ENCODE measurements around the gene DOK5.

DOK5 gene

DNA sequence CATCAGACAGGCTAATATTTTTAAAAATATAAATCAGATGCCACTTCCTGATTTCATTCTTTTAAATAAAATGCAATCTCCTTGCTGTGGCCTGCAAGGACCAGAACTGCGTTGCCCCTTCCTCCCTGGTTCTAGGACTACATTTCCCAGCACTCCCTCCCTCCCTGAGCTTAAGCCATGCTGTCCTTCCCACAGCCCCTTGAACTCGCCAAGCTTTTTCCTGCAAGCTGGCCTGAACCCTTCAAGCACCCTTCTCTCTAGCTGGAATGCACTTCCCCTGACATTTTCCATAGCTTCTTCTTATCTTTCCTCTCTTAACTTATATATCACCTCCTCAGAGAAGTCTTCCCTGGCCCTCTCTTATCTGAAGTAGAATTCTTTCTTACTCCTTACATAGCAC, 6.1 kb upstream of the DOK5 start:
- no peak for DNase-seq (ENCODE audit: low read depth)
- TF ChIP-seq CTCF (IDR thresholded peaks at IDR 0.05; ENCODE audit: insufficient read depth, low read depth, low read length, missing control alignments) = no peak
- no peak overlapping the region for H3K4me3 ChIP-seq (ENCODE audit: low read length)

DNA sequence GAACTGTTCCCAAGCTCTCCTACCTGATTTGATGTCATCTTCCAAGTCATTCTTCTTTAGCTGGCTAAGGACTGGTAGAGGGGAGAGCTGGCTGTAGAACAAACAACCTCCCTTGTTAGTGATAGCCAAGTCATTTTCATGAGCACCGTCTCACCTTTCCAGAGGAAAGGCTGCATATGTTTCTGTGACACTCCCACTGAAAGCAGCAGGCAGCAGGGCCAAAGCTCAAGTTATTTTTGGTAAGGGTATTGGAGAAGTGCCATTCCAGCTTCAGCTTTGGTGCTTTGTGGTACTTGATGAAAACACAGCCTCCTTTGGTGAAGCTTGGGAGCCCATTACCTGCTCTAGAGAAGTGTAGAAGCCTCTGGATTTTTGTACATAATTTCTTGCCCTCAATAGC, 5.4 kb upstream of the DOK5 start:
- no peak overlapping the region for H3K4me3 ChIP-seq (ENCODE audit: low read length)
- TF ChIP-seq CTCF (IDR thresholded peaks at IDR 0.05; ENCODE audit: insufficient read depth, low read depth, low read length, missing control alignments) = no peak
- no peak for DNase-seq (ENCODE audit: low read depth)

DNA sequence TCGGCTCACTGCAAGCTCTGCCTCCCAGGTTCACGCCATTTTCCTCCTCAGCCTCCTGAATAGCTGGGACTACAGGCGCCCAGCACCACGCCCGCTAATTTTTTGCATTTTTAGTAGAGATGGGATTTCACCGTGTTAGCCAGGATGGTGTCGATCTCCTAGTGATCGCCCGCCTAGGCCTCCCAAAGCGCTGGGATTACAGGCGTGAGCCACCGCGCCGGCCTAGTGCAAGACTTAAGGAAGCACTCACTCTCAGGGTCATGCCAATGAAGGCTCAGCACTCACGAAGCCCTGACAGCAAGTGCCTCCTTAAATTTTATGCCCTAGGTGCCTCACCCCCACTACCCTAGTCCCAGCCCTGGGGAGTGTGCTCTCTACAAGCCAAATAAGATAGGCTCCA, 4.7 kb upstream of the DOK5 start:
- H3K4me3 ChIP-seq (ENCODE audit: low read length) = no peak overlapping the region
- DNase-seq (ENCODE audit: low read depth) = no peak
- TF ChIP-seq CTCF (IDR thresholded peaks at IDR 0.05; ENCODE audit: insufficient read depth, low read depth, low read length, missing control alignments) = no peak

DNA sequence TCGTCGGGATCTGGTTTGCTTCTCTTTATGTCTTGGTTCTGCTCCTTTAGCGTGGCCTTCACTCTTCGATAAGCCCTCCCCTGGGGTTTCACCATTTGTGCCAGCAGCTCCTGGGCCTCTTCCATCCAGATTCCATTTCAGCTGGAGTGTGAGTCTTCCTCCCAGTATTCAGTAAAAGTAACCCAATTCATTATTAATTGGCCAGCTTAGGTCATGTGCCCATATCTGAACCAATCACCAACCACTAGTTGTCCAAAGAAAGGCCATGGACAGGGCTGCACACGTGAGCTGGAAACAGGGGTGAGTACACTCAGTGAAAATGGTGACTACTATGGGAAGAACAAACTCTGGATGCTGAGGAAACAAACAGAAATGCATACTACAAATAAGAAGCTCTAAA, 2.8 kb upstream of the DOK5 start:
- no peak overlapping the region for H3K4me3 ChIP-seq (ENCODE audit: low read length)
- TF ChIP-seq CTCF (IDR thresholded peaks at IDR 0.05; ENCODE audit: insufficient read depth, low read depth, low read length, missing control alignments) = no peak
- no peak for DNase-seq (ENCODE audit: low read depth)

DNA sequence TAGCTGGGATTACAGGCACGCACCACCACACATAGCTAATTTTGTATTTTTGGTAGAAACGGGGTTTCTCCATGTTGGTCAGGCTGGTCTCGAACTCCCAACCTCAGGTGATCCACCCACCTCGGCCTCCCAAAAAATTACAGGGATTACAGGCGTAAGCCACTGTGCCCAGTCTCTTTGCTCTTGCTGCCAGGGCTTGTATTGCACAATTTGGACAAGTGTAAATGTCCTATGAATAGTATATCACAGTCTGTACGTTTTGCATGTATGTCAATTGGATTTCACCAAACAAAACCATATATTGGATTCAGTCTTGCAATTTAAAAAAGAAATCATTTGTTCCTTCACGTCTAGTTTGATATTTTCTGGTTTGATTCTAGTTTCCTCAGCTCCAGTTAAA, 2.1 kb upstream of the DOK5 start:
- DNase-seq (ENCODE audit: low read depth) = no peak
- no peak overlapping the region for H3K4me3 ChIP-seq (ENCODE audit: low read length)
- TF ChIP-seq CTCF (IDR thresholded peaks at IDR 0.05; ENCODE audit: insufficient read depth, low read depth, low read length, missing control alignments) = no peak

- TF ChIP-seq CTCF (IDR thresholded peaks at IDR 0.05; ENCODE audit: insufficient read depth, low read depth, low read length, missing control alignments) = no peak
- DNase-seq (ENCODE audit: low read depth) = no peak
- no peak overlapping the region for H3K4me3 ChIP-seq (ENCODE audit: low read length)
These were observed 1.3 kb upstream of the DOK5 start for GRCh38 chr20:54474046-54474445.

DNA sequence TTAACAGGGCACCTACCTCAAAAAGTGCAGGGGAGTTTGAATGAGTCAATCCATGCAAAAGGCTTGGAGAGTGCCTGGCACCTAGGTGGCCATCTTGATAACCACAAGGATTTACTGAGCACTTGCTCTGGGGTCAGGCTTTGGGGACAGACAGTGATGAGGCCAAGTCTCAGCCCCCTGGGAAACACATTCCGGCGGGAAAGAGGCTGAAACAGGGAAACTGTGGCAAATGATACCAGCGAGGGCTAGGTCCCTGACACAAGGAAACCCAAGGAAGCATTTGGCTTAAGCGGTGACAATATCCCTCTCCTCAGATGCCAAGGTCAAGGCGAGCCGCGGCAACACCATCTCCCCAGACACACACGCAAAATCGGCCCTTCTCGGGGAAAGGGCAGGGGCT, 527 bp upstream of the DOK5 start:
- H3K4me3 ChIP-seq (ENCODE audit: low read length) = no peak overlapping the region
- no peak for DNase-seq (ENCODE audit: low read depth)
- no peak for TF ChIP-seq CTCF (IDR thresholded peaks at IDR 0.05; ENCODE audit: insufficient read depth, low read depth, low read length, missing control alignments)

All from epithelial cell of esophagus (primary cell).